Hematopoietic multipotent progenitor cell treated with erythropoietin and hydrocortisone succinate and interleukin-3 and kit ligand, for 17 days (in vitro differentiated cells): ENCODE measurements around the gene MED16.
"Not testable (repeated sequence)": the region's sequence is repeated elsewhere in the genome, so short reads cannot be mapped to it uniquely, and the experiment has no call there.

Source experiments
- DNase-seq: peaks from one replicate; pipeline ENCODE4 v3.0.0-alpha.2; 2015; ENCODE audit warnings: low spot score

Gene MED16

DNA sequence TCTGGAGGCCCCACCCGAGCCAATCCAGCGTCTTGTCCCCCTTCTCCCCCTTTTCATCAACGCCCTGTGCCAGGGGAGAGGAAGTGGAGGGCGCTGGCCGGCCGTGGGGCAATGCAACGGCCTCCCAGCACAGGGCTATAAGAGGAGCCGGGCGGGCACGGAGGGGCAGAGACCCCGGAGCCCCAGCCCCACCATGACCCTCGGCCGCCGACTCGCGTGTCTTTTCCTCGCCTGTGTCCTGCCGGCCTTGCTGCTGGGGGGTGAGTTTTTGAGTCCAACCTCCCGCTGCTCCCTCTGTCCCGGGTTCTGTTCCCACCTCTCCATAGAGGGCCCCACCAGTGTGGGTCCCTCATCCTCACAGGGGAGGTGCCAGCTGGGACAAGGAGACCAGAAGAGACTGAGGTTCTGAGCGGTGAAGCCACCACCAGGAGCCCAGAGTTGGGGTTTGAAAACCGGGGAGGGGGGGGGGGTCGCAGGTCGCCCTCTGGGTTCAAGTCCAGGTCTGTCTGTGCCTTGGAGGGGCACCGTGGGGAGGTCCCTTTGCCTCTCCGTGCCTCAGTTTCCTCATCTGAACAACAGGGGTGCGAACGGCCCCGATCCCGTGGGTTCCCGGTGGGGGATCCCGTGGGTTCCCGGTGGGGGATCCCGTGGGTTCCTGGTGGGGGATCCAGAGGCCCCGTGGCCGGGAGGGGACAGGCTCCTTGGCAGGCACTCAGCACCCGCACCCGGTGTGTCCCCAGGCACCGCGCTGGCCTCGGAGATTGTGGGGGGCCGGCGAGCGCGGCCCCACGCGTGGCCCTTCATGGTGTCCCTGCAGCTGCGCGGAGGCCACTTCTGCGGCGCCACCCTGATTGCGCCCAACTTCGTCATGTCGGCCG lies 40.6 kb downstream of the MED16 start, which contains the start of gene ELANE:
TSS of gene ELANE (plus strand) at position 168 of the 878 bp plus-strand sequence. CDS start at position 194, 26 bp downstream.
- no peak for DNase-seq

DNA sequence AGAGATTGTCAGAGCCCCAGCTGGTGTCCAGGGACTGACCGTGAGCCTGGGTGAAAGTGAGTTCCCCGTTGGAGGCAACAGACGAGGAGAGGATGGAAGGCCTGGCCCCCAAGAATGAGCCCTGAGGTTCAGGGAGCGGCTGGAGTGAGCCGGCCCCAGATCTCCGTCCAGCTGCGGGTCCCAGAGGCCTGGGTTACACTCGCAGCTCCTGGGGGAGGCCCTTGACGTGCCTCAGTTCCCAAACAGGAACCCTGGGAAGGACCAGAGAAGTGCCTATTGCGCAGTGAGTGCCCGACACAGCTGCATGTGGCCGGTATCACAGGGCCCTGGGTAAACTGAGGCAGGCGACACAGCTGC lies 42.0 kb downstream of the MED16 start:
- no peak for DNase-seq

GRCh38 chr19:850221-850978 lies 42.6 kb downstream of the MED16 start:
- DNase-seq: no peak

GRCh38 chr19:849195-849594 lies 43.8 kb downstream of the MED16 start:
- DNase-seq: not testable (repeated sequence)

- DNase-seq: no peak
Measured at GRCh38 chr19:848386-848921, 44.5 kb downstream of the MED16 start.

DNA sequence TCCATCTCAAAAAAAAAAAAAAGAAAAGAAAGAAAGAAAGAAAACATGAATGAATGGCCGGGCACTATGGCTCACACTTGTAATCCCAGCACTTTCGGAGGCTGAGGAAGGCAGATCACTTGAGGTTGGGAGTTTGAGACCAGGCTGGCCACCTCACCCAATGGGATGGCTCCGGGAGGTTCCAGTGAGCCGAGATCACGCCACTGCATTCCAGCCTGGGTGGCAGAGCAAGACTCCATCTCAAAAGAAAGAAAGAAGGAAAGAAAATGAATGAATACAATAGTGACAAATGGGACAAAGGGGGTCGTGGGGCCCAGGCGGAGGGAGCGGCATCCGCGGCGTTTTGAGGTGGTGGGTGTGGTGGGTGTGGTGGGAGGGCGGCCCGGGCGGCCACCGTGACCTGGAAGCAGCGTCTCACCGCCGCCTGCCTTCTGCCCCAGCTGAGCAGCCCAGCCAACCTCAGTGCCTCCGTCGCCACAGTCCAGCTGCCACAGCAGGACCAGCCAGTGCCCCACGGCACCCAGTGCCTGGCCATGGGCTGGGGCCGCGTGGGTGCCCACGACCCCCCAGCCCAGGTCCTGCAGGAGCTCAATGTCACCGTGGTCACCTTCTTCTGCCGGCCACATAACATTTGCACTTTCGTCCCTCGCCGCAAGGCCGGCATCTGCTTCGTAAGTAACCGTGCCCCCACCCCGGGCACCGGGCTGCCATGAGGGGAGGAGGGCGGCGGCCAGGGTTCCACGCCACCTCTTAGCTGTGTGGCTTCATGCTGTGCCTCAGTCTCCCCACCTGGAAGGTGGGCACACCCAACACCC lies 47.1 kb downstream of the MED16 start:
- DNase-seq: no peak

DNA sequence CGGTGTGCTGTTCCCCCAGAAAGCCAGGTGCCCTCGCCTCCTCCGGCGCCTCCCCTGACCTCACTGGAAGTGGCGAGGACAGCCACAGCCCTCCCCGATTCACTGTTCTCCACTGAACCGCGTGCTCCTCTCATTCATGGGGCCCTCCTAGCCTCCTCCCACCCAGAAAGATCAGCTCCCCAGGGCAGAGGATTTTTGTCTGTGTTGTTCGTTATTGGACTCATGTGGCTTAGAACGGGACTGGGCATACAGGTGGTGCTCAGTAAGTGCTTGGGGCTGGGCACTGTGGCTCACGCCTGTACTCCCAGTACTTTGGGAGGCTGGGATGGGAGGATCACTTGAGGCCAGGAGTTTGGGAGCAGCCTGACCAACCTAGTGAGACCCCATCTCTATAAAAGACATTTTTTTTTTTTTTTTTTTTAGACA lies 48.4 kb downstream of the MED16 start:
- no peak for DNase-seq

DNA sequence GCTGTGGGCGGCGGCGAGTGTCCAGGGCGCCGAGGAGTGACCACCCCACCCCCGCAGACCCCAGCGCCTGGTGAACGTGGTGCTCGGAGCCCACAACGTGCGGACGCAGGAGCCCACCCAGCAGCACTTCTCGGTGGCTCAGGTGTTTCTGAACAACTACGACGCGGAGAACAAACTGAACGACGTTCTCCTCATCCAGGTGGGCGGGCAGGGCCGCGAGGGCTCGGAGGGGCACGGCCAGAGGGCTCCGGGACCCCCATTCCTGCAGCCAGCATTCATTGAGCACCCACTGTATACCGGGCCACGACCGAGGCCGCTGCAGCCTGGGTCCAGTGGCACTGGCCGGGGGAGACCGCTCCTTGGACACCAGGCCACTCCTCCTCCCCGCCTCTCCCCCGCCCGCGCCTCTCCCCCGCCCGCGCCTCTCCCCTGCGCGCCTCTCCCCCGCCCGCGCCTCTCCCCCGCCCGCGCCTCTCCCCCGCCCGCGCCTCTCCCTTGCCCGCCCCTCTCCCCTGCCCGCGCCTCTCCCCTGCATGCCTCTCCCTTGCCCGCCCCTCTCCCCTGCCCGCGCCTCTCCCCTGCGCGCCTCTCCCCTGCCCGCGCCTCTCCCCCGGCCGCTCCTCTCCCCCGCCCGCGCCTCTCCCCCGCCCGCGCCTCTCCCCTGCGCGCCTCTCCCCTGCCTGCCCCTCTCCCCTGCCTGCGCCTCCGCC lies 49.0 kb downstream of the MED16 start:
- DNase-seq: no peak

GRCh38 chr19:843180-843835 lies 49.7 kb downstream of the MED16 start:
- no peak for DNase-seq

DNA sequence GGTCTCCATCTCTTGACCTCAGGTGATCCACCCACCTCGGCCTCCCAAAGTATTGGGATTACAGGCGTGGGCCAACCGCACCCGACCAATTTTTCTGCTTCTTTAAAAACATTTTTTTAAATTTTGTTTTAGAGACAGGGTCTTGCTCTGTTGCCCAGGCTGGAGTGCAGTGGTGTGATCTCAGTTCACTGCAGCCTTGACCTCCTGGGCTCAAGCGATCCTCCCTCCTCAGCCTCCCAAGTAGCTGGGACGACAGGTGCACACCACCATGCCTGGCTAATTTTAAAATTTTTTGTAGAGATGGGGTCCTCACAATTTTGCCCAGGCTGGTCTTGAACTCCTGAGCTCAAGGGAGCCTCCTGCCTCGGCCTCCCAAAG lies 50.2 kb downstream of the MED16 start:
- DNase-seq: not testable (repeated sequence)

- no peak for DNase-seq
Measured at GRCh38 chr19:840519-841206, 52.3 kb downstream of the MED16 start, which contains the start of gene PRTN3. TSS of gene PRTN3 (plus strand) at chr19:840999. CDS start at chr19:841009, 10 bp downstream.

DNA sequence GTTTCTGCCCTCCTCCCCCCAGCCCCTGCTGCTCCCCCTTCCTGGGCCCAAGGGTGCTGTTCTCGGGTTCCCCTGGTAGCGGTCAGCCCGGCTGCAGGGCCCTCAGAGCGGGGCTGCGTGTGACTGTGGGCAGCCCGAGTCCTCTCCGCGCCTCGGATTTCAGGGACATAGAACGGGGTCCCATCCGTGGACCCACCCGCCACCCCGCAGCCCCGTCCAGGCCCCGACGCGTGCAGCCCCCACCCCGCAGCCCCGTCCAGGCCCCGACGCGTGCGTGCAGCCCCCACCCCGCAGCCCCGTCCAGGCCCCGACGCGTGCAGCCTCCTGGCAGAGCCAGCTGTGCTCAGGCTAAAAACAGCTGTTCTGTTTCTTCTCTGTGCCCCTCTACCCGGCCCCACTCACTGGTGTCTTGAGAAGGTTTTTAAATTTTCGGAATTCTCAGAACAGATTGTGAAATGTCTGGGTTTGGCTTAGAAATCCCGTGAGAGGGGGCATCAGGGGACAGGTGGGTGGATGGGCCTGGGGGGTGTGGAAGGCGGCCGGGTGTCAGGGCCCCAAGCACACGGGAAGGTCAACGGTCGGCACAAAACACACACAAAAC lies 57.7 kb downstream of the MED16 start:
- no peak for DNase-seq

GRCh38 chr19:834216-834615 lies 58.8 kb downstream of the MED16 start:
- DNase-seq: no peak

DNA sequence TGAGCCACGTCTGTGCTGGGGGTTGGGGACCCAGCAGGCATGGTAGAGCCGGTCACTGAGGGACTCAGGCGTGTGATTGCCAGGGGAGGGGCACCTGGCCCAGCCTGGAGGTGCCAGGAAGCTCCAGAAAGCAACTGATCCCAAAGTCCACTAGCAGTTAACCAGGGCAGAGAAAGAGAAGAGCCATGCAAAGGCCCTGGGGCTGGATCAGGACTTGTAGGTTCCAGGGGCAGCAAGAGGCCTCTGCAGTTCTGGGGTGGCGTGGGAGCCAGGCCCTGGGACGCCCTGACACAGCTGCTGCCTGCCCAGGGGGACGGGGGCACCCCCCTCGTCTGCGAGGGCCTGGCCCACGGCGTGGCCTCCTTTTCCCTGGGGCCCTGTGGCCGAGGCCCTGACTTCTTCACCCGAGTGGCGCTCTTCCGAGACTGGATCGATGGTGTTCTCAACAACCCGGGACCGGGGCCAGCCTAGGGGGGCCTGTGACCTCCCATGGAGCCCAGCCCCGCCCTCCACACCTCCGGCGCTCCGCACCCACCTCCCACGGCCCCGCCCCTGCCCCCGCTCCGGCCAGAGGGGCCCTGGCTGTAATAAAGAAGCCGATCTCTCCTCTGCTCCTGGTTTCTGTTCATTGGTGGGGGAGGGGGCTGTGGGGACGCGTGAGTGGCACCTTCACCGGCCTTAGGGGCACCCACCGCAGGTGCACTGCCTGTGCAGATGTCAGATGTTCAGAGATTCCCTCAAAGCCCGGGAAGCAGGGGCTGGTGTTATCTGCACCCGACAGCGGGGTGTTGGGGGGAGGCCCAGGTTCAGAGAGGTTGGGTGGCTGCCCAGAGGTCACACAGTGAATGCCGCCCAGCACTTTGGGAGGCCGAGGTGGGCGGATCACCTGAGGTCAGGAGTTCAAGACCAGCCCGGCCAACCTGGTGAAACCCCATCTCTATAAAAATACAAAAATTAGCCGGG lies 61.3 kb downstream of the MED16 start:
- no peak for DNase-seq

DNA sequence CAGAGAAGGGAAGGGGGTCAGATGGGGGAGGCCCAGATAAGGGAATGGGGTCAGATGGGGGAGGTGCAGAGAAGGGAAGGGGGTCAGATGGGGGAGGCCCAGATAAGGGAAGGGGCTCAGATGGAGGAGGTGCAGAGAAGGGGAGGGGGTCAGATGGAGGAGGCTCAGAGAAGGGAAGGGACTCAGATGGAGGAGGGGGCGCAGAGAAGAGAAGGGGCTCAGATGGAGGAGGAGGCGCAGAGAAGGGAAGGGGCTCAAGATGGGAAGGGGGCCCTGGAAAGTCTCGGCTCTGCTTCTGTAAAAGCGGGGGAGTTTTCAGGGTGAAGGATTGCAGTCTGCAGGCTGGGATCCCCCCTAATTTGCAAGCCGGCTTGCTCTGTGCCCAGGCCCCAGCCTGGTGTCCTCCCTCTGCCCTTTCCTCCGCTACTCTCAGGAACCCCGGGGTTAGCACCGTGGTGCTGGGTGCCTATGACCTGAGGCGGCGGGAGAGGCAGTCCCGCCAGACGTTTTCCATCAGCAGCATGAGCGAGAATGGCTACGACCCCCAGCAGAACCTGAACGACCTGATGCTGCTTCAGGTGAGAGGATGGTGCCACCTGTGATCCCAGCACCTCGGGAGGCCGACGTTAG lies 63.7 kb downstream of the MED16 start:
- DNase-seq: no peak

- no peak for DNase-seq
Measured at GRCh38 chr19:827710-828321, 65.2 kb downstream of the MED16 start, which contains the start of gene AZU1. TSS of gene AZU1 (plus strand) at chr19:827837. CDS start at chr19:827847, 10 bp downstream.

- DNase-seq: no peak
Measured at GRCh38 chr19:827314-827709, 65.7 kb downstream of the MED16 start.
